Testis (tissue), 5 donors: ENCODE results near the gene ZNF81. TPM values are rescaled to one million over a fixed set of nuclear protein-coding genes. Genes with fewer than 3 reads are reported as not detected.
A peak's percentile ranks its signal among the peaks of the same experiment; 100 is the strongest.

ENCODE experiments used
- DNase-seq: peaks from one replicate; pipeline ENCODE4 v3.0.0-alpha.2; 2019
- H3K27ac ChIP-seq, 2 donors: fragments of 200-600 bp; sonication (generic); one replicate each; pipeline ENCODE4 v1.5.1; 2019
- H3K27me3 ChIP-seq: fragments of 200-600 bp; sonication (generic); one replicate; pipeline ENCODE4 v1.5.1; 2019
- H3K36me3 ChIP-seq: fragments of 200-600 bp; sonication (generic); one replicate; pipeline ENCODE4 v1.5.1; 2017; ENCODE audit warnings: low read depth; ENCODE audit errors: missing control alignments
- H3K4me1 ChIP-seq: fragments of 200-600 bp; sonication (generic); one replicate; pipeline ENCODE4 v1.5.1; 2019
- H3K4me3 ChIP-seq, 2 donors: fragments of 200-600 bp; sonication (generic); one replicate each; pipeline ENCODE4 v1.5.1; 2017 to 2019
- H3K9me3 ChIP-seq: fragments of 200-600 bp; sonication (generic); one replicate; pipeline ENCODE4 v1.5.1; 2017
- POLR2A ChIP-seq: fragments of 450-650 bp; IDR thresholded peaks from one replicate; pipeline ENCODE4 v1.6.1; 2017; ENCODE audit warnings: antibody characterized with exemption, mild to moderate bottlenecking, moderate library complexity
- WGBS, 2 donors: methylation state at CpG; one replicate each; pipeline ENCODE4 v1.1.5; 2018; 5-methylcytosine and 5-hydroxymethylcytosine counted together
- intact Hi-C: fragments of 100-400 bp; cut with DNase I; formaldehyde crosslinking; loops from one replicate; pipeline ENCODE4 v1.15.1; 2023; ENCODE audit warnings: low total_unique reads
- long read RNA-seq, 2 donors: transcript quantifications; one replicate each; lab custom pipeline, GENCODE V29; 2026
- polyA plus RNA-seq: library from polyadenylated mRNA; stranded (reverse); fragments of 350-450 nt; fragmentation: Illumina TruSeq; extraction: RNeasy Lipid Tissue Mini Kit (QIAGEN cat#74804); gene quantifications from one replicate; pipeline ENCODE4 v1.2.3, GENCODE V29; 2014; ENCODE audit warnings: low read depth, low replicate concordance; ENCODE audit not compliant: insufficient read depth
- total RNA-seq, 2 donors: library from RNA; depleted of rRNA; stranded (reverse); fragments of >200 nt; gene quantifications; one replicate each; pipeline ENCODE4 v1.2.3, GENCODE V29; 2016
- TF ChIP-seq, protein P1 (sequence below), 3 experiments: fragments of 450-650 bp in 2 of 3; fragments of 200-600 bp in 1 of 3; sonication (generic) in 1 of 3; IDR thresholded peaks; one replicate each; pipeline ENCODE4 v1.5.1; 2016 to 2019; ENCODE audit warnings: antibody characterized with exemption in 3 of 3, mild to moderate bottlenecking in 2 of 3, moderate library complexity in 1 of 3

ZNF81 gene
- total RNA-seq (1 to 10 TPM; 4.7 to 6.2 TPM), polyA plus RNA-seq (2.8 TPM)
- long read RNA-seq, donor 1, full-length matches to known transcripts: 1 of 12 reads
- long read RNA-seq, donor 1, partial matches to known transcripts: 11 of 12 reads
- long read RNA-seq, donor 1, other reads (novel, unspliced or antisense): 0 of 12 reads
- long read RNA-seq, donor 2, full-length matches to known transcripts: 1 of 1 reads
- long read RNA-seq, donor 2, partial matches to known transcripts: 0 of 1 reads
- long read RNA-seq, donor 2, other reads (novel, unspliced or antisense): 0 of 1 reads

- intact Hi-C loops: no loop called here
- Histone ChIP-seq H3K36me3 (no peaks in the 10 kb centered on the region), H3K27ac (peak within 1 kb of the TSS; percentile 50 to 56), H3K27me3 (no peaks in the 10 kb centered on the region), H3K4me3 (peak within 1 kb of the TSS; percentile 55 to 60), H3K9me3 (no peaks in the 10 kb centered on the region), H3K4me1 (no peaks in the 10 kb centered on the region)
- WGBS, 2 donors: 1% methylated on average over 16 to 25 of the region's 41 CpGs
- TF ChIP-seq, protein P1, sequence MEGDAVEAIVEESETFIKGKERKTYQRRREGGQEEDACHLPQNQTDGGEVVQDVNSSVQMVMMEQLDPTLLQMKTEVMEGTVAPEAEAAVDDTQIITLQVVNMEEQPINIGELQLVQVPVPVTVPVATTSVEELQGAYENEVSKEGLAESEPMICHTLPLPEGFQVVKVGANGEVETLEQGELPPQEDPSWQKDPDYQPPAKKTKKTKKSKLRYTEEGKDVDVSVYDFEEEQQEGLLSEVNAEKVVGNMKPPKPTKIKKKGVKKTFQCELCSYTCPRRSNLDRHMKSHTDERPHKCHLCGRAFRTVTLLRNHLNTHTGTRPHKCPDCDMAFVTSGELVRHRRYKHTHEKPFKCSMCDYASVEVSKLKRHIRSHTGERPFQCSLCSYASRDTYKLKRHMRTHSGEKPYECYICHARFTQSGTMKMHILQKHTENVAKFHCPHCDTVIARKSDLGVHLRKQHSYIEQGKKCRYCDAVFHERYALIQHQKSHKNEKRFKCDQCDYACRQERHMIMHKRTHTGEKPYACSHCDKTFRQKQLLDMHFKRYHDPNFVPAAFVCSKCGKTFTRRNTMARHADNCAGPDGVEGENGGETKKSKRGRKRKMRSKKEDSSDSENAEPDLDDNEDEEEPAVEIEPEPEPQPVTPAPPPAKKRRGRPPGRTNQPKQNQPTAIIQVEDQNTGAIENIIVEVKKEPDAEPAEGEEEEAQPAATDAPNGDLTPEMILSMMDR (IDR thresholded peaks at IDR 0.05): no peak
- no peak for TF ChIP-seq POLR2A
- DNase-seq: peak; percentile 96
Measured at GRCh38 chrX:47836164-47837072, at the start of gene ZNF81. Gene ZNF81 (plus strand): TSS chrX:47836902. CDS start chrX:47846268, 9,366 bp downstream.

DNA sequence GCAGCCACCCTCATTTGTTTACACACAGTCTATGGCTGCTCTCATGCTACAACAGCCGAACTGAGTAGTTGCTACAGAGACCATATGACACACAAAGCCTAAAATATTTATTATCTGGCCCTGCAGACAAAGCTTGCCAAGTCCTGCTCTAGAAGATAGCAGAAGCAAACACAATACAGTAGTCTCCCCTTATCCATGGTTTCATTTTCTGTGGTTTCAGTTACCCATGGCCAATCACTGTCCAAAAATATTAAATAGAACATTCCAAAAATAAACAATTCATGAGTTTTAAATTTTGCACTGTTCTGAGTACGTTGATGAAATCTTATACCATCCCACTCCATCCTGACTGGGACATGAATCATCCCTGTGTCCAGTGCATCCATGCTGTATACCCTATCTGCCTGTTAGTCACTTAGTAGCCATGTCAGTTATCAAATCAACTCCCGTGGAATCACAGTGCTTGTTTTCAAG is 40.2 kb upstream of the ZNF81 start:
- intact Hi-C loops: no loop called here
- WGBS, 2 donors: 28 to 46% methylated on average over 2 to 3 of the region's 3 CpGs

DNA sequence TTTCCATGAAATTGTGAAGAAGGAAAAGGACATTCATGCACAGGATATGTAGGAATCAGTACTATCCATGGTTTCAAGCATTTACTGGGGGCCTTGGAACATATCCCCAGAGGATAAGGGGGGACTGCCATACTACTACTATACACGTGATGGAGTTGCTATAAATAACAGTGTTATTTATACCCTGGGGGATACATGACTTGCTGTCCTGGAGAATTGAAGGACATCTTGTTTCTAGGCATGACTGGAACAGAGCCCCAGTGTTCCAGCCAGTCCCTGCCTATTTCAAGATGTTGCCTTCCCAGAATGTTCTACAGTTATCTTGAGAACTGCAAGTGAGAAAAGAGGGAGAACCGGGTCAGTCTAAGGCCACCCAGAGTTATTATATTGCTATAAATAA is 39.6 kb upstream of the ZNF81 start:
- 23% methylated on average over 2 of the region's 2 CpGs for WGBS, 2 donors
- Histone ChIP-seq H3K4me3 (no peak overlapping the region), H3K9me3 (no peaks in the 10 kb centered on the region), H3K27me3 (no peaks in the 10 kb centered on the region), H3K27ac (no peak overlapping the region), H3K36me3 (no peaks in the 10 kb centered on the region), H3K4me1 (no peaks in the 10 kb centered on the region)
- TF ChIP-seq POLR2A: no peak
- TF ChIP-seq, protein P1 (IDR thresholded peaks at IDR 0.05): no peak
- intact Hi-C loops: no loop called here
- DNase-seq: peak; percentile 14

More for the DNA sequence above, 40.2 kb upstream of the ZNF81 start:
- Histone ChIP-seq H3K4me1 (no peaks in the 10 kb centered on the region), H3K27me3 (no peaks in the 10 kb centered on the region), H3K36me3 (no peaks in the 10 kb centered on the region), H3K9me3 (no peaks in the 10 kb centered on the region), H3K4me3 (no peak overlapping the region), H3K27ac (no peak overlapping the region)
- TF ChIP-seq, protein P1 (IDR thresholded peaks at IDR 0.05): no peak
- no peak for TF ChIP-seq POLR2A
- peak; percentile 13 for DNase-seq

DNA sequence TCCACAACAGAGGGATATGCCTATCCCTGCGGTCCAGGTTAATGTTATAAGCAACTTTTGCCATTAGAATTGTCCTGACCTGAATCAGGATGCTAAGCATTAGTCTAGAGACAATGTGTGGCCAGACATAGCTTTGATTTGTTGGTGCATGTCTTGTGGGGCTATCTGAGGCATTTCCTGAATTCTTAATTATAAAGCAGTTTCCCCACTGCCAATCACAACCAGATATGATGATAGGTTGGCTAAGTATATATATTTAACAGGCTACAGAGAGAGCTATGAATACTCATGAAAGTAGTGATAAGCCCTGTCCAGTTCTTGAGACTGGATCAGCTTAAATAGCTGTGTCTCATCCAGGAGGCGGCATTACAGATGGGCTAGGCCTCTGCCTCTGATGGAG is 37.8 kb upstream of the ZNF81 start:
- DNase-seq: no peak
- TF ChIP-seq, protein P1 (IDR thresholded peaks at IDR 0.05): no peak
- no peak for TF ChIP-seq POLR2A
- intact Hi-C loops: no loop called here
- WGBS, 2 donors: 93 to 95% methylated on average over 2 of the region's 2 CpGs
- Histone ChIP-seq H3K4me3 (no peak overlapping the region), H3K9me3 (no peaks in the 10 kb centered on the region), H3K4me1 (no peaks in the 10 kb centered on the region), H3K27me3 (no peaks in the 10 kb centered on the region), H3K27ac (no peak overlapping the region), H3K36me3 (no peaks in the 10 kb centered on the region)
